HCT116 (cell line): ENCODE results near the gene TMEM59L. TPM values are rescaled to one million over a fixed set of nuclear protein-coding genes. Genes with fewer than 3 reads are reported as not detected.

Experiments used
- ATAC-seq: fragments of 200-7000 bp; cut with Tn5 transposase; 2 replicates; pipeline ENCODE4 v1.9.1; 2020; ENCODE audit warnings: mild to moderate bottlenecking, moderate library complexity
- BruUV-seq: library from RNA; stranded (reverse); fragments of 400-500 nt; replicated peaks from 2 replicates; lab custom pipeline; 2021; lab: Mats Ljungman, UMichigan
- CTCF ChIA-PET: fragments of 300-600 bp; sonication (Branson Sonifier 250); formaldehyde crosslinking; loops from one replicate; lab custom pipeline; 2021; ENCODE audit warnings: antibody characterized with exemption; lab: Charles Lee
- POLR2A ChIA-PET: fragments of 300-600, 350-600 bp; sonication (Branson Sonifier 250); formaldehyde crosslinking; loops from one replicate; lab custom pipeline; 2021; ENCODE audit warnings: antibody characterized with exemption; lab: Charles Lee
- RAD21 ChIA-PET, 2 experiments: fragments of 300-600 bp; sonication (Branson Sonifier 250); formaldehyde crosslinking; loops; one replicate each; lab custom pipeline; 2023; ENCODE audit warnings: low total read pairs in 2 of 2; ENCODE audit not compliant: uncharacterized antibody in 2 of 2, unreplicated experiment in 2 of 2, low non-redundant PET in 1 of 2; lab: Charles Lee
- DNase-seq: peaks from one replicate; pipeline ENCODE4 v3.0.0-alpha.2; 2010; ENCODE audit warnings: low read depth, low spot score
- H2AFZ ChIP-seq: fragments of 200-600 bp; shearing (Covaris generic), sonication (generic); 2 replicates; pipeline ENCODE4 v1.6.1; 2017; ENCODE audit warnings: low read depth, mixed run types, mixed read lengths, antibody characterized with exemption, low read length; ENCODE audit not compliant: poor library complexity, severe bottlenecking
- H3K27ac ChIP-seq: 2 replicates; pipeline ENCODE4 v1.5.1; 2012; ENCODE audit warnings: low read depth, low read length
- H3K27me3 ChIP-seq: fragments of 200-600 bp; sonication (generic); 2 replicates; pipeline ENCODE4 v1.6.1; 2016; ENCODE audit warnings: mixed run types, low read length, mixed read lengths; ENCODE audit not compliant: insufficient read depth
- H3K36me3 ChIP-seq, 2 experiments: fragments of 200-500 bp in 1 of 2; fragments of 200-600 bp in 1 of 2; sonication (Bioruptor generic) in 1 of 2; sonication (generic) in 1 of 2; 2 replicates each; pipeline versions ENCODE4 v1.5.1 to v1.6.1; 2014 to 2016; ENCODE audit warnings: low read length in 2 of 2, inconsistent platforms in 1 of 2, mixed read lengths in 1 of 2, mixed run types in 1 of 2; ENCODE audit not compliant: insufficient read depth in 2 of 2, control insufficient read depth in 1 of 2
- H3K4me1 ChIP-seq, 2 experiments: fragments of 200-600 bp in 1 of 2; sonication (generic) in 1 of 2; 2 replicates each; pipeline versions ENCODE4 v1.5.1 to v1.6.1; 2012 to 2017; ENCODE audit warnings: low read length in 2 of 2, inconsistent platforms in 1 of 2, mild to moderate bottlenecking in 1 of 2, mixed read lengths in 1 of 2, mixed run types in 1 of 2, moderate library complexity in 1 of 2; ENCODE audit not compliant: insufficient read depth in 2 of 2, control insufficient read depth in 1 of 2
- H3K4me2 ChIP-seq: fragments of 200-600 bp; sonication (generic); 2 replicates; pipeline ENCODE4 v1.6.1; 2017; ENCODE audit warnings: mixed run types, low read length, mixed read lengths
- H3K4me3 ChIP-seq, 2 experiments: fragments of 200-600 bp in 1 of 2; sonication (generic) in 1 of 2; replicated peaks in 1 of 2; 2 replicates each; pipeline ENCODE4 v1.5.1; 2011 to 2016; ENCODE audit warnings: low read length in 2 of 2, control low read depth in 1 of 2, low read depth in 1 of 2, mild to moderate bottlenecking in 1 of 2, mixed read lengths in 1 of 2, mixed run types in 1 of 2
- H3K79me2 ChIP-seq: fragments of 200-600 bp; sonication (generic); 2 replicates; pipeline ENCODE4 v1.6.1; 2017; ENCODE audit warnings: mild to moderate bottlenecking, mixed run types, low read length, moderate library complexity, mixed read lengths; ENCODE audit not compliant: insufficient read depth
- H3K9ac ChIP-seq: fragments of 200-600 bp; sonication (generic); 2 replicates; pipeline ENCODE4 v1.6.1; 2016; ENCODE audit warnings: low read length, mixed read lengths
- H3K9me2 ChIP-seq: fragments of 200-600 bp; sonication (generic), shearing (Covaris generic); 2 replicates; pipeline ENCODE4 v1.6.1; 2017; ENCODE audit warnings: mixed run types, mild to moderate bottlenecking, moderate library complexity; ENCODE audit not compliant: insufficient read depth
- H3K9me3 ChIP-seq, 2 experiments: fragments of 200-500 bp in 1 of 2; fragments of 200-600 bp in 1 of 2; sonication (Bioruptor generic) in 1 of 2; sonication (generic) in 1 of 2; 2 replicates each; pipeline ENCODE4 v1.6.1; 2014 to 2017; ENCODE audit warnings: low read length in 2 of 2, mixed read lengths in 2 of 2, inconsistent platforms in 1 of 2, low read depth in 1 of 2, mild to moderate bottlenecking in 1 of 2, mixed run types in 1 of 2, moderate library complexity in 1 of 2; ENCODE audit not compliant: control insufficient read depth in 1 of 2, insufficient read depth in 1 of 2
- H4K20me1 ChIP-seq: fragments of 200-600 bp; sonication (generic), shearing (Covaris generic); 2 replicates; pipeline ENCODE4 v1.6.1; 2017; ENCODE audit warnings: mixed run types, mild to moderate bottlenecking, moderate library complexity; ENCODE audit not compliant: insufficient read depth
- ATF3 ChIP-seq: IDR thresholded peaks from 2 replicates; pipeline ENCODE4 v1.6.1; 2012
- CEBPB ChIP-seq: IDR thresholded peaks from 2 replicates; pipeline ENCODE4 v1.6.1; 2012; ENCODE audit warnings: low read depth
- CTCF ChIP-seq, 3 experiments: fragments of 200-600 bp in 1 of 3; sonication (generic) in 1 of 3; IDR thresholded peaks in 2 of 3; conservative IDR thresholded peaks in 1 of 3; 2 replicates each; pipeline ENCODE4 v1.5.1; 2012 to 2017; ENCODE audit warnings: low read depth in 2 of 3, low read length in 2 of 3, antibody characterized with exemption in 1 of 3, borderline replicate concordance in 1 of 3, control low read depth in 1 of 3, mild to moderate bottlenecking in 1 of 3, mixed read lengths in 1 of 3, mixed run types in 1 of 3, moderate library complexity in 1 of 3; ENCODE audit not compliant: insufficient read depth in 1 of 3
- EGR1 ChIP-seq: IDR thresholded peaks from 2 replicates; pipeline ENCODE4 v1.6.1; 2012; ENCODE audit warnings: low read depth
- ELF1 ChIP-seq: IDR thresholded peaks from 2 replicates; pipeline ENCODE4 v1.6.1; 2012; ENCODE audit warnings: low read depth, borderline replicate concordance
- EZH2 ChIP-seq: fragments of 200-600 bp; sonication (generic); IDR thresholded peaks from 2 replicates; pipeline ENCODE4 v1.6.1; 2017; ENCODE audit warnings: antibody characterized with exemption, mixed run types
- EZH2phosphoT487 ChIP-seq: fragments of 200-600 bp; IDR thresholded peaks from 2 replicates; pipeline ENCODE4 v1.6.1; 2018; ENCODE audit warnings: antibody characterized with exemption, borderline replicate concordance
- FOSL1 ChIP-seq: IDR thresholded peaks from 2 replicates; pipeline ENCODE4 v1.6.1; 2012; ENCODE audit warnings: low read depth
- JUND ChIP-seq: IDR thresholded peaks from 2 replicates; pipeline ENCODE4 v1.6.1; 2012
- POLR2A ChIP-seq: IDR thresholded peaks from 2 replicates; pipeline ENCODE4 v1.7.0; 2011; ENCODE audit warnings: borderline replicate concordance; ENCODE audit not compliant: insufficient read depth, insufficient read length; ENCODE audit errors: extremely low read depth
- POLR2AphosphoS5 ChIP-seq: IDR thresholded peaks from 2 replicates; pipeline ENCODE4 v1.6.1; 2011; ENCODE audit warnings: mild to moderate bottlenecking, low read depth, low read length, moderate library complexity
- RAD21 ChIP-seq: IDR thresholded peaks from 2 replicates; pipeline ENCODE4 v1.6.1; 2012; ENCODE audit warnings: low read depth, mild to moderate bottlenecking
- REST ChIP-seq: IDR thresholded peaks from 2 replicates; pipeline ENCODE4 v1.6.1; 2012; ENCODE audit warnings: low read depth
- SIN3A ChIP-seq: IDR thresholded peaks from 2 replicates; pipeline ENCODE4 v1.6.1; 2012; ENCODE audit warnings: low read depth
- SP1 ChIP-seq: IDR thresholded peaks from 2 replicates; pipeline ENCODE4 v1.6.1; 2012; ENCODE audit warnings: low read depth
- SRF ChIP-seq: IDR thresholded peaks from 2 replicates; pipeline ENCODE4 v1.6.1; 2012; ENCODE audit warnings: low read depth
- YY1 ChIP-seq: IDR thresholded peaks from 2 replicates; pipeline ENCODE4 v1.6.1; 2011; ENCODE audit warnings: low read length, low read depth, moderate library complexity, mild to moderate bottlenecking; ENCODE audit not compliant: insufficient replicate concordance; ENCODE audit errors: extremely low read depth
- ZBTB33 ChIP-seq: IDR thresholded peaks from 2 replicates; pipeline ENCODE4 v1.6.1; 2011; ENCODE audit warnings: mild to moderate bottlenecking, low read length, moderate library complexity; ENCODE audit not compliant: insufficient replicate concordance; ENCODE audit errors: extremely low read depth
- ZFX ChIP-seq: fragments of 450-650 bp; IDR thresholded peaks from 2 replicates; pipeline ENCODE4 v1.6.1; 2017
- ZNF274 ChIP-seq: fragments of 200-500 bp; sonication (Bioruptor generic); IDR thresholded peaks from 2 replicates; pipeline ENCODE4 v1.6.1; 2014; ENCODE audit warnings: mild to moderate bottlenecking, low read depth, low read length, inconsistent platforms
- intact Hi-C: fragments of 100-400 bp; cut with micrococcal nuclease; formaldehyde crosslinking; loops from 2 replicates; pipeline ENCODE4 v1.10.0; 2022
- total RNA-seq: library from RNA; stranded (reverse); gene quantifications from one replicate; pipeline ENCODE4 v1.2.1, GENCODE V29; 2021; ENCODE audit not compliant: unreplicated experiment

TMEM59L gene
- total RNA-seq, 1 experiment from 2014 or later: 14.3 TPM

GRCh38 chr19:18617562-18617961 lies 4.9 kb downstream of the TMEM59L start:
- BruUV-seq: no TSS peak

More at GRCh38 chr19:18617562-18617961, 4.9 kb downstream of the TMEM59L start:
- Histone ChIP-seq H3K27ac (no peak overlapping the region), H3K9me3 (no peaks in the 10 kb centered on the region), H3K4me1 (peaks cover 0 to 12% of the 10 kb centered on the region in 2 experiments; a peak in 3 of 4 replicates), H4K20me1 (no peaks in the 10 kb centered on the region), H3K9me2 (no peaks in the 10 kb centered on the region), H3K4me3 (no peak overlapping the region), H3K79me2 (no peaks in the 10 kb centered on the region), H2AFZ (no peak overlapping the region), H3K9ac (no peak overlapping the region), H3K36me3 (no peaks in the 10 kb centered on the region), H3K27me3 (peaks cover 7% of the 10 kb centered on the region; the same call in 1 of the 2 replicates), H3K4me2 (no peak overlapping the region)
- intact Hi-C loops: no loop called here
- ChIA-PET CTCF (no interaction called here), RAD21 (no interaction called here), POLR2A (no interaction called here)
- ATAC-seq: no peak
- no peak for TF ChIP-seq ZFX
- no peak for TF ChIP-seq REST
- TF ChIP-seq RAD21: no peak
- TF ChIP-seq ZBTB33: no peak
- TF ChIP-seq SRF: no peak
- TF ChIP-seq CTCF (IDR thresholded peaks at IDR 0.05 in 2 of 3, conservative IDR thresholded peaks at IDR 0.05 in 1 of 3; ENCODE audit: borderline replicate concordance in 1 of 3, insufficient read depth in 1 of 3, low read depth in 2 of 3, low read length in 2 of 3): no peak
- TF ChIP-seq CEBPB: no peak
- TF ChIP-seq YY1: no peak
- no peak for TF ChIP-seq SP1
- no peak for TF ChIP-seq EZH2
- TF ChIP-seq FOSL1: no peak
- TF ChIP-seq ELF1: no peak
- no peak for TF ChIP-seq EZH2phosphoT487
- TF ChIP-seq POLR2AphosphoS5: no peak
- TF ChIP-seq POLR2A: no peak
- TF ChIP-seq ZNF274: no peak
- no peak for TF ChIP-seq ATF3
- TF ChIP-seq EGR1: no peak
- TF ChIP-seq SIN3A: no peak
- no peak for TF ChIP-seq JUND
- DNase-seq: no peak
